Choroid plexus epithelial cell (primary cell): ENCODE measurements around the gene PAN2.
"Not testable (repeated sequence)": the region's sequence is repeated elsewhere in the genome, so short reads cannot be mapped to it uniquely, and the experiment has no call there.

ENCODE experiments used
- DNase-seq: peaks from one replicate; pipeline ENCODE4 v3.0.0-alpha.2; 2010; ENCODE audit warnings: low read depth
- H3K4me3 ChIP-seq: 2 replicates; pipeline ENCODE4 v1.5.1; 2011; ENCODE audit warnings: low read depth, mild to moderate bottlenecking, control low read depth, low read length, moderate library complexity
- TF ChIP-seq, protein P1 (sequence below): conservative IDR thresholded peaks from 2 replicates; pipeline ENCODE4 v1.5.1; 2011; ENCODE audit warnings: low read depth, mild to moderate bottlenecking, control low read depth, inconsistent platforms, low read length, moderate library complexity

PAN2 gene

DNA sequence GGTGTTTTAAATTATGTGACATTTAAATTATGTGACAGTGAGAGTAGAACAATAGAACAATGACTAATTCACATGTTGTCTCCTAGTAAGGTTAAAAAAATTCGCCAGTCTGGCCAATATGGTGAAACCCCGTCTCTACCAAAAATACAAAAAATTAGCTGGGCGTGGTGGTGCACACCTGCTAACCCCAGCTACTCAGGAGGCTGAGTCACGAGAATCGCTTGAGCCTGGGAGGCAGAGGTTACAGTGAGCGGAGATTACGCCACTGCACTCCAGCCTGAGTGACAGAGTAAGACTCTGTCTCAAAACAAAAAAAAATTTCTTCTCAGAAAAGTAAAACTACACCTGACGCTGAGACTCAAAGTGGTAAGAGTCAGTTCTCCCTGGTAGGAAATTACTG is 36.4 kb downstream of the PAN2 start:
- TF ChIP-seq, protein P1, sequence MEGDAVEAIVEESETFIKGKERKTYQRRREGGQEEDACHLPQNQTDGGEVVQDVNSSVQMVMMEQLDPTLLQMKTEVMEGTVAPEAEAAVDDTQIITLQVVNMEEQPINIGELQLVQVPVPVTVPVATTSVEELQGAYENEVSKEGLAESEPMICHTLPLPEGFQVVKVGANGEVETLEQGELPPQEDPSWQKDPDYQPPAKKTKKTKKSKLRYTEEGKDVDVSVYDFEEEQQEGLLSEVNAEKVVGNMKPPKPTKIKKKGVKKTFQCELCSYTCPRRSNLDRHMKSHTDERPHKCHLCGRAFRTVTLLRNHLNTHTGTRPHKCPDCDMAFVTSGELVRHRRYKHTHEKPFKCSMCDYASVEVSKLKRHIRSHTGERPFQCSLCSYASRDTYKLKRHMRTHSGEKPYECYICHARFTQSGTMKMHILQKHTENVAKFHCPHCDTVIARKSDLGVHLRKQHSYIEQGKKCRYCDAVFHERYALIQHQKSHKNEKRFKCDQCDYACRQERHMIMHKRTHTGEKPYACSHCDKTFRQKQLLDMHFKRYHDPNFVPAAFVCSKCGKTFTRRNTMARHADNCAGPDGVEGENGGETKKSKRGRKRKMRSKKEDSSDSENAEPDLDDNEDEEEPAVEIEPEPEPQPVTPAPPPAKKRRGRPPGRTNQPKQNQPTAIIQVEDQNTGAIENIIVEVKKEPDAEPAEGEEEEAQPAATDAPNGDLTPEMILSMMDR, result no peak
- no peak for DNase-seq
- H3K4me3 ChIP-seq, result no peak overlapping the region

DNA sequence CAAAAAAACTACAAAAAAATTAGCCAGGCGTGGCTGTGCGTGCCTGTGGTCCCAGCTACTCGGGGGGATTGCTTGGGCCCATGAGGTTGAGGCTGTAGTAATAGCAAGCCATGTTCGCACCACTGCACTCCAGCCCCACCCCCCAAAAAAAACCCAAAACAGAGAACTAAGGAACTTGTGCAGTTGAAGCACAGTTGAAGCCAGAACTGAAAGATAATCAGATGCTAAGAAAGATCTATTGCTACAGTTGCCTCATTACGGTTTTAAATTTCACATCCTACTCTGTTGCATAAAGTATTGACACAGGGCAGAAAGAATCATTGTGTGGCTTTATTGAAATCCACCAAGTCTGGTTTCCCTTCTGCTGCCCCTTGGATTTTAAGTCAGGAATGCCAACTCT is 37.5 kb downstream of the PAN2 start:
- DNase-seq, result no peak
- no peak overlapping the region for H3K4me3 ChIP-seq
- TF ChIP-seq, protein P1, result no peak

DNA sequence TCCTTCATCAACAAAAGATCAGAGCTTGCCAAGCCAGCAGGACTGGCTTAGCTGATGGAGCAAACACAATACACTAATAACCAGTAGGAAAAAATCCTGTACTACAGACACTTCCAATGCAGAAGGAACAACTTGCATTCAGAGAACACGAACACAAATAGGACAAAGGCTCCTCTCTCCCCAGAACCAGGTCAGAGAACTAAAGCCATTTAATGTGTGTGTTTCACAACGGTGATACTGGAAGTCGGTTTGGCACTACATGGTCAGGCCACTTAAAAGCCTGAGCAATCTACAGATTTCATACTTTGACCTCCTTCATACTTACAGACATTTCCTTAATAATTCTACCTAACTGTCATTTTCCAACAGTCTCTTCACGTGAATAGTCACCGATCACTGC is 40.0 kb downstream of the PAN2 start:
- no peak overlapping the region for H3K4me3 ChIP-seq
- TF ChIP-seq, protein P1, result no peak
- no peak for DNase-seq

DNA sequence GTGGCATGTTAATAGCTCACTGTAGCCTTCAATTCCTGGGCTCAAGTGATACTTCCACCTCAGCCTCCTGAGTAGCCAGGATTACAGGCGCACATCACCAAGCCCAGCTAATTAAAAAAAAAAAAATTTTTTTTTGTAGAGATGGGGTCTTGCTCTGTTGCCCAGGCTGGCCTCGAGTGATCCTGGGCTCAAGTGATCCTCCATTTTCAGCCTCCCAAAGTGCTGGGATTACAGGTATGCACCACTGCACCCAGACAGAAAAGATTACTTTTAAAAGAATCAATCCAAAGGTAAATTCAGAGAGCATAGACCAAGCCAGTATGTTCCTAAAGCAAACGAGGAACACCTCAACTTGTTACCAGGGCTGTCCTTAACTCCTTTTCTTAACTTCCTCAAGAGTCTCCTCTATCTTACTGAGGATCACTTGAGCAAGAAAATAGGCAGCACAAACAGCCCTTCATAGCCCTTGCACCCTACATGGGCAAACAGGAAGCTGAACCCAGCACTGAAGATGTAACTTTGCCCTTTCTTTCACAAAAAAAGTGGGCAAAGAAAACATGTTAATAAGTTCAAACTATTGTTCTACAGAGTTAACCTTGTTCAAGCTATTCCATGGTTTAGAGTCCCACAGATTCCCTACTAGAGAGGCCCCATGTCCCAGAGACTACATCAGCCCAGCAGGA is 45.0 kb downstream of the PAN2 start:
- TF ChIP-seq, protein P1, result no peak
- no peak for DNase-seq
- no peak overlapping the region for H3K4me3 ChIP-seq

DNA sequence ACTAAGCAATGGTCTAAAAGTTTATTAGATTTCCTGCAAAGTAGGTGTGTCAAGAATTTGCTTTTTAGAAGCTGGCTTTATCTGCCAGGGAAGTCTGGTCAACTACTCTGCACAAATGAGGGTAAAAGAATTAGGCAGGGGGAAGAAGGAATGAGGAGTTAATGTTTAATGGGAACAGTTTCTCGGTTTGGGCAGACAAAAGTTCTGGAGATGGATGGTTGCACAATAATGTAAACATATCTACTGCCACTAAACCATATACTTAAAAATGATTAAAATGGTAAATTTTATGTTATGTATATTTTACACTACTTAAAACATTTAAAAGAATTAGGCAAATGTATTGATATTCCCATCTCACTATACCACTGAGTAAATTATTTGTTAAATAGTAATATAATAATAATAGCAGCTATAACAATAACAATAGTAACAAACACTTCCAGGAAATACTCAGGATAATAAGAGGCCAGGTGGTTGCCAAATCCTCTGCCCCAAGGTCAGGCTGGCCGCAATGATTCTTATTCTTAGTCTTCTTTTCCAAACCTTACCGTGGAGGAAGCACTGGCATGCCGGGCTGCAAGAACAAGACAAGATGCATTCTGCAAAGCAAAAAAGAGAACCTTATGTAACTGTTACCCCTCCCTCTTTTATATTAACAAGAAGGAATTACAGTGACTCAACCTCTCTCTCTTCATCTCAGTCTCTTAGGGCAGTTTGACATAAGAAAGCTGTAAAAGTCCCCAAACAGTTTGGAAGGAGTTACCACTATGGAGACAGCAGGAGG is 47.6 kb downstream of the PAN2 start:
- DNase-seq, result peak; percentile 16
- H3K4me3 ChIP-seq, result no peak overlapping the region
- TF ChIP-seq, protein P1, result no peak

DNA sequence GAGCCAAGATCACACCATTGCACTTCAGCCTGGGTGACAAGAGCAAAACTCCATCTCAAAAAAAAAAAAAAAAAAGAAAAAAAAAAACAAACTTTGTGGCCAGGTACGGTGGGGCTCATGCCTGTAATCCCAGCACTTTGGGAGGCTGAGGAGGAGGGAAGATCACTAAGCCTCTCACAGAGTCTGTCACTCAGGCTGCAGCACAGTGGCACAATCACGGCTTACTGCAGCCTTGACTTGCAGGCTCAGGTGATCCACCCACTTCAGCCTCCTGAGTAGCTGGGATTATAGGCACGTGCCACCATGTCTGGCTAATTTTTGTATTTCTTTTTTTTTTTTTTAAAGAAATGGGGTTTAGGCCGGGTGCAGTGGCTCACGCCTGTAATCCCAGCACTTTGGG is 49.5 kb downstream of the PAN2 start:
- not testable (repeated sequence) for H3K4me3 ChIP-seq, DNase-seq

DNA sequence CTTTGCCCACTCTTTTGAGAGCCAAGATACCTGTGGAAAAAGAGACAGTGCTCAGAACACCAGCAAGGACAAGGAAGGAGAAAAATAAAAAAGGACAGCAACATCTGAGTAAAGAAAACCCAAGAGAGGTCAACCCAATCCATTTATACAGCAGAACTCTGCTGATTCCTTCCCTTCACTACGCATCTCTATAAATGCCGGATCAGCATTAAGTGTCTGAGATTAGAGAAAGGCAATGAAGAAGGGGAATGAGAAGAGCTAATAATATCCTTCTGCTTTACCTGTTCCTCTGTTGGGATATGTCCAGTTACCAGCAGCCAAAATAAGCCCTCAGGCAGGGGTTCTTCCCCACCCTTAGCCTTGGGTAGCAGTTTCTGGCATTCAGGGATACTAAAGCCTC is 51.2 kb downstream of the PAN2 start:
- H3K4me3 ChIP-seq, result no peak overlapping the region
- TF ChIP-seq, protein P1, result no peak
- no peak for DNase-seq
